Neural progenitor cell (in vitro differentiated cells): ENCODE data around the gene EXOC6B. TPM values are rescaled to one million over a fixed set of nuclear protein-coding genes. Genes with fewer than 3 reads are reported as not detected.

Experiments used
- DNase-seq: peaks from one replicate; pipeline ENCODE4 v3.0.0-alpha.2; 2016; ENCODE audit warnings: low spot score
- H2AFZ ChIP-seq: fragments of 200-600 bp; sonication (generic); replicated peaks from 2 replicates; pipeline ENCODE4 v1.6.1; 2016; ENCODE audit warnings: antibody characterized with exemption
- H3F3A ChIP-seq: fragments of 200-600 bp; sonication (generic); 2 replicates; pipeline ENCODE4 v1.6.1; 2016; ENCODE audit warnings: antibody characterized with exemption, low read depth
- H3K27ac ChIP-seq: fragments of 200-600 bp; sonication (generic); 2 replicates; pipeline ENCODE4 v1.5.1; 2016; ENCODE audit warnings: mild to moderate bottlenecking
- H3K27me3 ChIP-seq: fragments of 200-600 bp; sonication (generic); 2 replicates; pipeline ENCODE4 v1.6.1; 2016; ENCODE audit warnings: mild to moderate bottlenecking, moderate library complexity
- H3K36me3 ChIP-seq: fragments of 200-600 bp; sonication (generic); 2 replicates; pipeline ENCODE4 v1.5.1; 2016
- H3K4me1 ChIP-seq: fragments of 200-600 bp; sonication (generic); 2 replicates; pipeline ENCODE4 v1.6.1; 2016; ENCODE audit warnings: mixed run types
- H3K4me2 ChIP-seq: fragments of 200-600 bp; sonication (generic); 2 replicates; pipeline ENCODE4 v1.6.1; 2016
- H3K4me3 ChIP-seq: fragments of 200-600 bp; sonication (generic); 2 replicates; pipeline ENCODE4 v1.5.1; 2016
- H3K79me2 ChIP-seq: fragments of 200-600 bp; sonication (generic); 2 replicates; pipeline ENCODE4 v1.6.1; 2016; ENCODE audit warnings: low read depth
- H3K9ac ChIP-seq: fragments of 200-600 bp; sonication (generic); 2 replicates; pipeline ENCODE4 v1.6.1; 2016
- H3K9me3 ChIP-seq: fragments of 200-600 bp; sonication (generic); 2 replicates; pipeline ENCODE4 v1.5.1; 2016; ENCODE audit warnings: low read depth
- H4K20me1 ChIP-seq: fragments of 200-600 bp; sonication (generic); 2 replicates; pipeline ENCODE4 v1.6.1; 2016; ENCODE audit warnings: low read depth
- H3K27ac Mint-ChIP-seq: 3 replicates; pipeline ENCODE4 v1.8.0; 2021; ENCODE audit warnings: mixed read lengths
- H3K27me3 Mint-ChIP-seq: 2 replicates; pipeline ENCODE4 v1.8.0; 2022; ENCODE audit warnings: low read depth, mild to moderate bottlenecking, inconsistent platforms, moderate library complexity, mixed read lengths; ENCODE audit not compliant: insufficient read depth
- H3K36me3 Mint-ChIP-seq: 3 replicates; pipeline ENCODE4 v1.8.0; 2021; ENCODE audit warnings: mixed read lengths
- H3K4me1 Mint-ChIP-seq: 3 replicates; pipeline ENCODE4 v1.8.0; 2021; ENCODE audit warnings: mixed read lengths
- H3K4me3 Mint-ChIP-seq: 3 replicates; pipeline ENCODE4 v1.8.0; 2021; ENCODE audit warnings: mild to moderate bottlenecking, moderate library complexity, mixed read lengths
- H3K9me3 Mint-ChIP-seq: 3 replicates; pipeline ENCODE4 v1.8.0; 2020; ENCODE audit warnings: mixed read lengths
- CTCF ChIP-seq: fragments of 200-600 bp; sonication (generic); IDR thresholded peaks from 2 replicates; pipeline ENCODE4 v1.5.1; 2017; ENCODE audit warnings: antibody characterized with exemption, mild to moderate bottlenecking
- EZH2 ChIP-seq: fragments of 200-600 bp; sonication (generic); IDR thresholded peaks from 2 replicates; pipeline ENCODE4 v1.6.1; 2017; ENCODE audit warnings: antibody characterized with exemption, mild to moderate bottlenecking, moderate library complexity
- EZH2phosphoT487 ChIP-seq: fragments of 200-600 bp; sonication (generic); IDR thresholded peaks from 2 replicates; pipeline ENCODE4 v1.6.1; 2017; ENCODE audit warnings: antibody characterized with exemption
- total RNA-seq: library from RNA; depleted of rRNA; stranded (reverse); fragments of >200 nt; gene quantifications from 2 replicates; pipeline ENCODE4 v1.2.3, GENCODE V29; 2015; ENCODE audit warnings: low replicate concordance

The EXOC6B gene
- total RNA-seq, 1 donor from 2014 or later = 41.2 TPM

DNA sequence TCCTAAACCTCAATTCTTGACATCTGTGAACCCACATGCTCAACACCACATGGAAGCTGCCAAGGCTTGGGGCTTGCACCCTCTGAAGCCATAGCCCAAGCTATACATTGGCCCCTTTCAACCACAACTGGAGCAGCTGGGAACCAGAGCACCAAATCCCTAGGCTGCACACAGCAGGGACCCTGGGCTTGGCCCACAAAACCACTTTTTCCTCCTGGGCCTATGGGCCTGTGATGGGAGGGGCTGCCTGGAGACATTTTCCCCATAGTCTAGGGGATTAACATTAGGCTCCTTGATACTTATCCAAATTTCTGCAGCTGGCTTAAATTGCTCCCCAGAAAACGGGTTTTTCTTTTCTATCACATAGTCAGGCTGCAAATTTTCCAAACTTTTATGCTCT, 40.3 kb downstream of the EXOC6B start:
- Histone ChIP-seq H3K36me3 (no peaks in the 10 kb centered on the region), H4K20me1 (no peaks in the 10 kb centered on the region), H3K79me2 (peaks cover 9% of the 10 kb centered on the region), H3K27ac (no peak overlapping the region), H2AFZ (no peak overlapping the region), H3K9me3 (no peaks in the 10 kb centered on the region), H3K9ac (no peak overlapping the region), H3K27me3 (no peaks in the 10 kb centered on the region), H3K4me2 (no peak overlapping the region), H3K4me1 (no peaks in the 10 kb centered on the region), H3K4me3 (no peak overlapping the region), H3F3A (peaks cover 3% of the 10 kb centered on the region)
- H3K27ac Mint-ChIP-seq = no peak overlapping the region
- TF ChIP-seq CTCF = no peak
- no peak for DNase-seq
- no peaks in the 10 kb centered on the region for H3K27me3 Mint-ChIP-seq
- H3K4me3 Mint-ChIP-seq = no peak overlapping the region
- H3K36me3 Mint-ChIP-seq = peaks cover 23% of the 10 kb centered on the region
- H3K9me3 Mint-ChIP-seq = peaks cover 17% of the 10 kb centered on the region
- no peaks in the 10 kb centered on the region for H3K4me1 Mint-ChIP-seq

DNA sequence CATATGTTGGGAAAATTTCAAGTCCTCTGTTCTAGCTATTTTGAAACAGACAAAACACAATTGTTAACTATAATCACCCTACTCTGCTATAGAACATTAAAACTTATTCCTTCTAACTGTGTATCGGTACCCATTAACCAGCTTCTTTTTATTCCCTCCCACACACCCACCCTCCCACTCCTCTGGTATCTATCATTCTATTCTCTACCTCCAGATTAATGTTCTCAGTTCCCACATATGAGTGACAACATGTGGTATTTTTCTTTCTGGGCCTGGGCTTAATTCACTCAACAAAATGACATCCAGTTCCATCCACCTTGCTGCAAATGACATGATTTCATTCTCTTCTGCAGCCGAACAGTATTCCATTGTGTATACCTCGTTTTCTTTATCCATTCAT, 43.3 kb downstream of the EXOC6B start:
- no peaks in the 10 kb centered on the region for H3K79me2 ChIP-seq
- H3K27ac ChIP-seq = no peak overlapping the region
- H2AFZ ChIP-seq = no peak overlapping the region
- no peak overlapping the region for H3K4me2 ChIP-seq
- H3K9me3 Mint-ChIP-seq = peaks cover 19% of the 10 kb centered on the region
- H3K4me3 Mint-ChIP-seq = no peak overlapping the region
- H3K9me3 ChIP-seq = no peaks in the 10 kb centered on the region
- peaks cover 3% of the 10 kb centered on the region for H3F3A ChIP-seq
- H3K36me3 Mint-ChIP-seq = peaks cover 31% of the 10 kb centered on the region
- H4K20me1 ChIP-seq = no peaks in the 10 kb centered on the region
- no peak overlapping the region for H3K9ac ChIP-seq
- H3K27me3 ChIP-seq = no peaks in the 10 kb centered on the region
- H3K27ac Mint-ChIP-seq = no peak overlapping the region
- no peaks in the 10 kb centered on the region for H3K27me3 Mint-ChIP-seq
- no peak overlapping the region for H3K4me3 ChIP-seq
- DNase-seq = no peak
- no peaks in the 10 kb centered on the region for H3K4me1 Mint-ChIP-seq
- TF ChIP-seq EZH2phosphoT487 = no peak
- TF ChIP-seq EZH2 = no peak
- no peak for TF ChIP-seq CTCF
- no peaks in the 10 kb centered on the region for H3K36me3 ChIP-seq
- no peaks in the 10 kb centered on the region for H3K4me1 ChIP-seq

- no peaks in the 10 kb centered on the region for H3K36me3 ChIP-seq
- no peak for DNase-seq
- no peaks in the 10 kb centered on the region for H3K4me1 Mint-ChIP-seq
- no peak overlapping the region for H3K27ac ChIP-seq
- no peak overlapping the region for H3K27ac Mint-ChIP-seq
- H3K9me3 Mint-ChIP-seq = peaks cover 19% of the 10 kb centered on the region
- H3K4me2 ChIP-seq = no peak overlapping the region
- peaks cover 3% of the 10 kb centered on the region for H3F3A ChIP-seq
- H3K9ac ChIP-seq = no peak overlapping the region
- H4K20me1 ChIP-seq = no peaks in the 10 kb centered on the region
- TF ChIP-seq EZH2phosphoT487 (no peak), EZH2 (no peak), CTCF (no peak)
- H3K36me3 Mint-ChIP-seq = peaks cover 29% of the 10 kb centered on the region
- no peaks in the 10 kb centered on the region for H3K27me3 Mint-ChIP-seq
- no peak overlapping the region for H3K4me3 Mint-ChIP-seq
- H3K4me3 ChIP-seq = no peak overlapping the region
- no peaks in the 10 kb centered on the region for H3K9me3 ChIP-seq
- no peaks in the 10 kb centered on the region for H3K27me3 ChIP-seq
- no peak overlapping the region for H2AFZ ChIP-seq
- no peaks in the 10 kb centered on the region for H3K4me1 ChIP-seq
- no peaks in the 10 kb centered on the region for H3K79me2 ChIP-seq
Measured at GRCh38 chr2:72781480-72781879, 44.4 kb downstream of the EXOC6B start.

- Mint-ChIP-seq H3K9me3 (peaks cover 14% of the 10 kb centered on the region), H3K36me3 (peaks cover 24% of the 10 kb centered on the region), H3K4me3 (no peak overlapping the region), H3K27me3 (no peaks in the 10 kb centered on the region), H3K27ac (no peak overlapping the region), H3K4me1 (no peaks in the 10 kb centered on the region)
- TF ChIP-seq EZH2phosphoT487 = no peak
- no peaks in the 10 kb centered on the region for H3K4me1 ChIP-seq
- H3K9ac ChIP-seq = no peak overlapping the region
- no peaks in the 10 kb centered on the region for H3K36me3 ChIP-seq
- no peak overlapping the region for H3K4me3 ChIP-seq
- H3K9me3 ChIP-seq = no peaks in the 10 kb centered on the region
- H3K27me3 ChIP-seq = no peaks in the 10 kb centered on the region
- no peak overlapping the region for H3K4me2 ChIP-seq
- H3K79me2 ChIP-seq = no peaks in the 10 kb centered on the region
- H4K20me1 ChIP-seq = no peaks in the 10 kb centered on the region
- peaks cover 3% of the 10 kb centered on the region for H3F3A ChIP-seq
- DNase-seq = no peak
- no peak overlapping the region for H2AFZ ChIP-seq
- no peak overlapping the region for H3K27ac ChIP-seq
Measured at GRCh38 chr2:72780477-72780876, 45.4 kb downstream of the EXOC6B start.
